Measurements from ENCODE around the gene DCP1A. TPM values are rescaled to one million over a fixed set of nuclear protein-coding genes. Genes with fewer than 3 reads are reported as not detected.
A peak's percentile ranks its signal among the peaks of the same experiment; 100 is the strongest.

DCP1A gene
- total and polyA plus RNA-seq, 2 of the 13 experiments (the other 11 are each of a cell fraction or from before 2014, with no cell fraction given) = 14.2 to 41.2 TPM

DNA sequence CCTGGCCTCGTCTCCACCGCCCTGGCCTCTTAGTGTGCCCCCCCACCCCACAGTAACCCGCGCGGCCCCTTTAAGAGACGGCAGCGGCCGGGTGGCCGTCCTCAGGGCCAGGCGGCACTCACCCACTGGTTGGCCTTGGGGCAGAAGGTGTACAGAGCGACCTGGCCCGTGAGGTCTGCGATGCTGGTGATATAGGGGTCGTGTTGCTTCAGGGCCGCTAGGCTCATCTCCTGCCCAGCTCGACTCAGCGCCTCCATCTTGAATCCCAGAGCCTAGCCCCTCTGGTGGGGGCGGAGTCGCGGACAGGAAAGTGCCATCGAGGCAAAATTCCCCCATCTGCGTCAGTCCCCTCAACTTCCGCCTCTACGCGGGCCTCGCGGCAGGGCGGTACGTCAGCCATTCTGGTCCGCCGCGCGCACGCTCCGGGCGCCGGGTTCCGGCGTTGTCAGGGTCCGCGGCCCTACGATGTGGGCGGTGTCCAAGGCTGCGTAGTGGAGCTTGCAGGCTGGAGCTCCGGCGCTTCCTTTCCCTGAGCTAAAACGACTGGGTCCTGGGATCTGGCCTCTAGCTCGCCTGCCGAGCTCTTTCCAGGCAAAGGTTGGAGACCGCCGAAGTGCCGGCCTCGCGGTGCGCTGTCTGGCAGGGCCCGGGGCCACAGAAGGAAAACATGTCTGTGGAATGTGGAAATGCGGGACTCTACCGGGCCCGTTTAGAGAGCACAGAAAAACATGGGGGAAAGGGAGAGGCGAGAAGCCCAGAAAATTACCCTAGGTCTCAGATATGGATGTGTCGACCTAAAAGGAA, at the start of gene DCP1A (continued):
- TF ChIP-seq KDM4B (CRISPR knock-in tag; IDR thresholded peaks at IDR 0.05) = peak; percentile 98
- TF ChIP-seq, protein P1, sequence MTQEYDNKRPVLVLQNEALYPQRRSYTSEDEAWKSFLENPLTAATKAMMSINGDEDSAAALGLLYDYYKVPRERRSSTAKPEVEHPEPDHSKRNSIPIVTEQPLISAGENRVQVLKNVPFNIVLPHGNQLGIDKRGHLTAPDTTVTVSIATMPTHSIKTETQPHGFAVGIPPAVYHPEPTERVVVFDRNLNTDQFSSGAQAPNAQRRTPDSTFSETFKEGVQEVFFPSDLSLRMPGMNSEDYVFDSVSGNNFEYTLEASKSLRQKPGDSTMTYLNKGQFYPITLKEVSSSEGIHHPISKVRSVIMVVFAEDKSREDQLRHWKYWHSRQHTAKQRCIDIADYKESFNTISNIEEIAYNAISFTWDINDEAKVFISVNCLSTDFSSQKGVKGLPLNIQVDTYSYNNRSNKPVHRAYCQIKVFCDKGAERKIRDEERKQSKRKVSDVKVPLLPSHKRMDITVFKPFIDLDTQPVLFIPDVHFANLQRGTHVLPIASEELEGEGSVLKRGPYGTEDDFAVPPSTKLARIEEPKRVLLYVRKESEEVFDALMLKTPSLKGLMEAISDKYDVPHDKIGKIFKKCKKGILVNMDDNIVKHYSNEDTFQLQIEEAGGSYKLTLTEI (CRISPR knock-in tag; conservative IDR thresholded peaks at IDR 0.05) = no peak
- TF ChIP-seq, protein P2, sequence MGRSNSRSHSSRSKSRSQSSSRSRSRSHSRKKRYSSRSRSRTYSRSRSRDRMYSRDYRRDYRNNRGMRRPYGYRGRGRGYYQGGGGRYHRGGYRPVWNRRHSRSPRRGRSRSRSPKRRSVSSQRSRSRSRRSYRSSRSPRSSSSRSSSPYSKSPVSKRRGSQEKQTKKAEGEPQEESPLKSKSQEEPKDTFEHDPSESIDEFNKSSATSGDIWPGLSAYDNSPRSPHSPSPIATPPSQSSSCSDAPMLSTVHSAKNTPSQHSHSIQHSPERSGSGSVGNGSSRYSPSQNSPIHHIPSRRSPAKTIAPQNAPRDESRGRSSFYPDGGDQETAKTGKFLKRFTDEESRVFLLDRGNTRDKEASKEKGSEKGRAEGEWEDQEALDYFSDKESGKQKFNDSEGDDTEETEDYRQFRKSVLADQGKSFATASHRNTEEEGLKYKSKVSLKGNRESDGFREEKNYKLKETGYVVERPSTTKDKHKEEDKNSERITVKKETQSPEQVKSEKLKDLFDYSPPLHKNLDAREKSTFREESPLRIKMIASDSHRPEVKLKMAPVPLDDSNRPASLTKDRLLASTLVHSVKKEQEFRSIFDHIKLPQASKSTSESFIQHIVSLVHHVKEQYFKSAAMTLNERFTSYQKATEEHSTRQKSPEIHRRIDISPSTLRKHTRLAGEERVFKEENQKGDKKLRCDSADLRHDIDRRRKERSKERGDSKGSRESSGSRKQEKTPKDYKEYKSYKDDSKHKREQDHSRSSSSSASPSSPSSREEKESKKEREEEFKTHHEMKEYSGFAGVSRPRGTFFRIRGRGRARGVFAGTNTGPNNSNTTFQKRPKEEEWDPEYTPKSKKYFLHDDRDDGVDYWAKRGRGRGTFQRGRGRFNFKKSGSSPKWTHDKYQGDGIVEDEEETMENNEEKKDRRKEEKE (IDR thresholded peaks at IDR 0.05) = no peak
- peak; percentile 100 for TF ChIP-seq TARDBP (CRISPR knock-in tag; IDR thresholded peaks at IDR 0.05)
- TF ChIP-seq ATM (IDR thresholded peaks at IDR 0.05; ENCODE audit: borderline replicate concordance) = no peak
- peak; percentile 90 for TF ChIP-seq FOXJ3 (CRISPR knock-in tag; IDR thresholded peaks at IDR 0.05; ENCODE audit: borderline replicate concordance)
- TF ChIP-seq, protein P3, sequence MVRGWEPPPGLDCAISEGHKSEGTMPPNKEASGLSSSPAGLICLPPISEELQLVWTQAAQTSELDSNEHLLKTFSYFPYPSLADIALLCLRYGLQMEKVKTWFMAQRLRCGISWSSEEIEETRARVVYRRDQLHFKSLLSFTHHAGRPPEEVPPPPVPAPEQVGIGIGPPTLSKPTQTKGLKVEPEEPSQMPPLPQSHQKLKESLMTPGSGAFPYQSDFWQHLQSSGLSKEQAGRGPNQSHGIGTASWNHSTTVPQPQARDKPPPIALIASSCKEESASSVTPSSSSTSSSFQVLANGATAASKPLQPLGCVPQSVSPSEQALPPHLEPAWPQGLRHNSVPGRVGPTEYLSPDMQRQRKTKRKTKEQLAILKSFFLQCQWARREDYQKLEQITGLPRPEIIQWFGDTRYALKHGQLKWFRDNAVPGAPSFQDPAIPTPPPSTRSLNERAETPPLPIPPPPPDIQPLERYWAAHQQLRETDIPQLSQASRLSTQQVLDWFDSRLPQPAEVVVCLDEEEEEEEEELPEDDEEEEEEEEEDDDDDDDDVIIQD (CRISPR knock-in tag; IDR thresholded peaks at IDR 0.05; ENCODE audit: low read depth) = 0 out of 2 replicates have a peak, but pooled peaks have one; percentile 45
- TF ChIP-seq ZNF432 (CRISPR knock-in tag; IDR thresholded peaks at IDR 0.05; ENCODE audit: borderline replicate concordance) = no peak
- TF ChIP-seq, protein P4, sequence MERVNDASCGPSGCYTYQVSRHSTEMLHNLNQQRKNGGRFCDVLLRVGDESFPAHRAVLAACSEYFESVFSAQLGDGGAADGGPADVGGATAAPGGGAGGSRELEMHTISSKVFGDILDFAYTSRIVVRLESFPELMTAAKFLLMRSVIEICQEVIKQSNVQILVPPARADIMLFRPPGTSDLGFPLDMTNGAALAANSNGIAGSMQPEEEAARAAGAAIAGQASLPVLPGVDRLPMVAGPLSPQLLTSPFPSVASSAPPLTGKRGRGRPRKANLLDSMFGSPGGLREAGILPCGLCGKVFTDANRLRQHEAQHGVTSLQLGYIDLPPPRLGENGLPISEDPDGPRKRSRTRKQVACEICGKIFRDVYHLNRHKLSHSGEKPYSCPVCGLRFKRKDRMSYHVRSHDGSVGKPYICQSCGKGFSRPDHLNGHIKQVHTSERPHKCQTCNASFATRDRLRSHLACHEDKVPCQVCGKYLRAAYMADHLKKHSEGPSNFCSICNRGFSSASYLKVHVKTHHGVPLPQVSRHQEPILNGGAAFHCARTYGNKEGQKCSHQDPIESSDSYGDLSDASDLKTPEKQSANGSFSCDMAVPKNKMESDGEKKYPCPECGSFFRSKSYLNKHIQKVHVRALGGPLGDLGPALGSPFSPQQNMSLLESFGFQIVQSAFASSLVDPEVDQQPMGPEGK (CRISPR knock-in tag; IDR thresholded peaks at IDR 0.05) = peak; percentile 65
- TF ChIP-seq RCOR2 (CRISPR knock-in tag; IDR thresholded peaks at IDR 0.05) = peak; percentile 61; the same call in 1 of the 2 replicates
- TF ChIP-seq ZNF205 (CRISPR knock-in tag; IDR thresholded peaks at IDR 0.05) = peak; percentile 37; the same call in 1 of the 2 replicates
- TF ChIP-seq, protein P5, sequence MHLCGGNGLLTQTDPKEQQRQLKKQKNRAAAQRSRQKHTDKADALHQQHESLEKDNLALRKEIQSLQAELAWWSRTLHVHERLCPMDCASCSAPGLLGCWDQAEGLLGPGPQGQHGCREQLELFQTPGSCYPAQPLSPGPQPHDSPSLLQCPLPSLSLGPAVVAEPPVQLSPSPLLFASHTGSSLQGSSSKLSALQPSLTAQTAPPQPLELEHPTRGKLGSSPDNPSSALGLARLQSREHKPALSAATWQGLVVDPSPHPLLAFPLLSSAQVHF (CRISPR knock-in tag; IDR thresholded peaks at IDR 0.05) = peak; percentile 78; the same call in 1 of the 2 replicates
- TF ChIP-seq ZNF160 (CRISPR knock-in tag; IDR thresholded peaks at IDR 0.05) = peak; percentile 93
- TF ChIP-seq ZFP1 (CRISPR knock-in tag; IDR thresholded peaks at IDR 0.05) = peak; percentile 96
- TF ChIP-seq HNF4G (IDR thresholded peaks at IDR 0.05; ENCODE audit: borderline replicate concordance, low read depth, low read length) = 0 out of 2 replicates have a peak, but pooled peaks have one; percentile 25
- TF ChIP-seq HNF4G (CRISPR knock-in tag; IDR thresholded peaks at IDR 0.05; ENCODE audit: borderline replicate concordance, low read depth) = peak; percentile 62; the same call in 1 of the 2 replicates
- TF ChIP-seq KDM2A (CRISPR knock-in tag; IDR thresholded peaks at IDR 0.05; ENCODE audit: borderline replicate concordance, low read depth) = peak; percentile 99
- TF ChIP-seq POLR2AphosphoS2 (IDR thresholded peaks at IDR 0.05; ENCODE audit: low read depth, low read length) = peak; percentile 88; the same call in 1 of the 2 replicates
